Thoracic aorta (tissue), 2 donors: Measurements from ENCODE around the gene KCTD7. TPM values are rescaled to one million over a fixed set of nuclear protein-coding genes. Genes with fewer than 3 reads are reported as not detected.

ENCODE experiments used
- ATAC-seq: fragments of 150-250 bp; one replicate; pipeline ENCODE4 v1.8.0; 2017; ENCODE audit warnings: low read depth; ENCODE audit not compliant: insufficient number of reproducible peaks, low FRiP score
- DNase-seq: peaks from one replicate; pipeline ENCODE4 v3.0.0-alpha.2; 2020; ENCODE audit warnings: low spot score
- H3K27ac ChIP-seq, 2 donors: fragments of 200-600 bp; sonication (generic); 1 replicate in 1 of 2; 2 replicates in 1 of 2; pipeline ENCODE4 v1.5.1; 2016; ENCODE audit warnings: mild to moderate bottlenecking in 2 of 2, moderate library complexity in 2 of 2
- H3K27me3 ChIP-seq: fragments of 200-600 bp; sonication (generic); replicated peaks from 2 replicates; pipeline ENCODE4 v1.6.0; 2016; ENCODE audit warnings: mild to moderate bottlenecking; ENCODE audit not compliant: insufficient read depth
- H3K36me3 ChIP-seq: fragments of 200-600 bp; sonication (generic); one replicate; pipeline ENCODE4 v1.5.1; 2016
- H3K4me1 ChIP-seq, 2 donors: fragments of 200-600 bp; sonication (generic); 1 replicate in 1 of 2; 2 replicates in 1 of 2; pipeline versions ENCODE4 v1.5.1 to v1.6.0; 2016; ENCODE audit warnings: low read depth in 2 of 2, mild to moderate bottlenecking in 1 of 2; ENCODE audit not compliant: control insufficient read depth in 1 of 2
- H3K4me3 ChIP-seq: fragments of 200-600 bp; sonication (generic); 2 replicates; pipeline ENCODE4 v1.5.1; 2016; ENCODE audit warnings: mild to moderate bottlenecking
- H3K9me3 ChIP-seq: fragments of 200-600 bp; sonication (generic); 2 replicates; pipeline ENCODE4 v1.5.1; 2016
- total RNA-seq, 2 donors: library from RNA; depleted of rRNA; stranded (reverse); fragments of >200 nt; gene quantifications; one replicate each; pipeline versions ENCODE4 v1.1.0 to v1.2.3, GENCODE V29; 2016
- TF ChIP-seq, protein P1 (sequence below): fragments of 200-600 bp; sonication (generic); IDR thresholded peaks from one replicate; pipeline ENCODE4 v1.5.1; 2019; ENCODE audit warnings: antibody characterized with exemption

The KCTD7 gene
- total RNA-seq, 2 donors from 2014 or later = 24.5 to 31.0 TPM

DNA sequence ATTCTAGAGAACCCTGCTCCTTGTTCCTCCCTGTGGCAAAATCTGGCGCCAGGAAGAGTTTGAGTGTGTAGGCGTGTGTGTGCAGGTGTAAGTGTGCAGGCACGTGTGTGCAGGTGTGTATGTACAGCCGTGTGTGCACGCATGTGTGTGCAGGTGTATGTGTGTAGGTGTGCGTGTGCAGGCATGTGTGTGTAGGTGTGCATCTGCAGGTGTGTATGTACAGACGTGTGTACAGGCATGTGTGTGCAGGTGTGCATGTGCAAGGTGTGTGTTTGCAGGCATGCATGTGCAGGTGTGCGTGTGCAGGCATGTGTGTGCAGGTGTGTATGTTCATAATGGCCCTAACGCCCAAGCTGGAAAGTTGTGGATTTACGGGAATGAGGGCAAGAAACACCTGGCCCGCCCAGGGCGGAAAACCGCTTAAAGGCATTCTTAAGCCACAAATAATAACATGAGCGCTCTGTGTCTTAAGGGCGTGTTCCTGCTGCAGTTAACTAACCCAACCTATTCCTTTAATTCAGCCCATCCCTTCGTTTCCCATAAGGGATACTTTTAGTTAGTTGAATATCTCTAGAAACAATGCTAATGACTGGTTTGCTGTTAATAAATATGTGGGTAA is 34.1 kb downstream of the KCTD7 start:
- H3K9me3 ChIP-seq = no peaks in the 10 kb centered on the region
- H3K27ac ChIP-seq = no peak overlapping the region
- no peaks in the 10 kb centered on the region for H3K4me1 ChIP-seq
- no peaks in the 10 kb centered on the region for H3K36me3 ChIP-seq
- TF ChIP-seq, protein P1, sequence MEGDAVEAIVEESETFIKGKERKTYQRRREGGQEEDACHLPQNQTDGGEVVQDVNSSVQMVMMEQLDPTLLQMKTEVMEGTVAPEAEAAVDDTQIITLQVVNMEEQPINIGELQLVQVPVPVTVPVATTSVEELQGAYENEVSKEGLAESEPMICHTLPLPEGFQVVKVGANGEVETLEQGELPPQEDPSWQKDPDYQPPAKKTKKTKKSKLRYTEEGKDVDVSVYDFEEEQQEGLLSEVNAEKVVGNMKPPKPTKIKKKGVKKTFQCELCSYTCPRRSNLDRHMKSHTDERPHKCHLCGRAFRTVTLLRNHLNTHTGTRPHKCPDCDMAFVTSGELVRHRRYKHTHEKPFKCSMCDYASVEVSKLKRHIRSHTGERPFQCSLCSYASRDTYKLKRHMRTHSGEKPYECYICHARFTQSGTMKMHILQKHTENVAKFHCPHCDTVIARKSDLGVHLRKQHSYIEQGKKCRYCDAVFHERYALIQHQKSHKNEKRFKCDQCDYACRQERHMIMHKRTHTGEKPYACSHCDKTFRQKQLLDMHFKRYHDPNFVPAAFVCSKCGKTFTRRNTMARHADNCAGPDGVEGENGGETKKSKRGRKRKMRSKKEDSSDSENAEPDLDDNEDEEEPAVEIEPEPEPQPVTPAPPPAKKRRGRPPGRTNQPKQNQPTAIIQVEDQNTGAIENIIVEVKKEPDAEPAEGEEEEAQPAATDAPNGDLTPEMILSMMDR = no peak
- no peak overlapping the region for H3K4me3 ChIP-seq
- no peak for DNase-seq
- H3K27me3 ChIP-seq = no peaks in the 10 kb centered on the region
- ATAC-seq = no peak

DNA sequence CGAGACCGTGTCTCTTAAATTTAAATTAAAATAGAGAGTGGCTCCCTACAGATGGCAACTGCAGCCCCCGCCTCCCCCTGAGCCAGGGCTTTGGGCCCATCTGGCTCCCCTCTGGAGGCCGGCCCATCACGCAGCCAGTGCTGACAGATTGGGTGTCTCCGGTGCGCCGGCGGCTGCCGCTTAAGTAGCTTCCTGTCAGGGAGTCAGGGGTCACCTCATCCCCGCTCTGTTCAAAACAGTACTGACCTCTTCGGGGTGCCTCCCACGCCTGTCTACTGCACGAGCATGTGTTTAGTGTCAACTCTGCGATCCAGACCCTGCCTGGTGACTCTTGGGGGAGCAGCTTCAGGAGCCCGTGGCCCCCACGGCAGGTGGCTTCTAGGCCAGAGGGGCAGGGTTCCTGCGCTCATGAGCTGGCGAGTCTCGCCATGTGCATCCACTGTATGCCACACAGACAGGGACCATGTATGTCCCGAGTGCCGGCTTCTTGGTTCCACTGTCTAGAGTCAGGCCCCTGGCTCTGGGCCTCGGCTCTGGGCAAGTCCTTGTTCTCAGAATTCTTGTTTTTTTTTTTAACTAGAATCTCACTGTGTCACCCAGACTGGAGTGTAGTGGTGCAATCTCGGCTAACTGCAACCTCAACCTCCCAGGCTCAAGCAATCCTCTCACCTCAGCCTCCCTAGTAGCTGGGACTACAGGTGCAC is 36.1 kb downstream of the KCTD7 start:
- Histone ChIP-seq H3K4me1 (no peaks in the 10 kb centered on the region), H3K27ac (no peak overlapping the region), H3K36me3 (no peaks in the 10 kb centered on the region), H3K27me3 (no peaks in the 10 kb centered on the region), H3K4me3 (no peak overlapping the region), H3K9me3 (no peaks in the 10 kb centered on the region)
- ATAC-seq (no peak), DNase-seq (no peak)
- TF ChIP-seq, protein P1 = no peak

DNA sequence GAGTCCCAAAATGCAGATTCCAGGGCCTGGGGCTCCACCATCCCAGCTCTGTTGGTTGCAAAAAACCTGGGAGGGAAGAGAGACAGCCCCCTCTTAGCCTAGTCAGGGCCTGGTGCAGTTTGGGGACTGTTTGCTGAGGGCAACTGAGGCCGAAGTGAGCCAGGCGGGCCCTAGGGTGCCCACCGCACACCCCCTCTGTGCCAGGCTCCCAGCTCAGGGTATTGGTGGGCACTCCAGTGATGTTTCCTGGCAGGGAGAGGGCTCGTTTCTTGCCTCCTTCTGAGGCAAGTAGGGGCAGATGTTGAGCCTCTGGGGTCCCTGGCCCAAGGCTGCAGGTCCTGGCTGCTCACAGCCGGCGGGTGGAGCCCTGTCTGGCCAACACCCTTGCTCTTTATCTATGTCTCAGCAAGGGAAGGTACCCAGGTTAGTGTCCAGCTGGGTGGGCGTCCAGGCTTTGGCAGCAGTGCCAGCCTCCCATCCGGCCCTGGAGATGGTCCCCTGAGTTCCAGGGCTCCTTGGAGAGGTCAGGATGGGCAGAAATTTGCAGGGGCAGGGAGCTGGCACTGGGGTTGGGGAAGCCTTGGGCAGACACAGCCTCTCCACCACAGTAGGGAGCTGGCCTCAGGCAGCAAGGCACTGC is 37.8 kb downstream of the KCTD7 start:
- Histone ChIP-seq H3K27ac (no peak overlapping the region), H3K9me3 (no peaks in the 10 kb centered on the region), H3K36me3 (no peaks in the 10 kb centered on the region), H3K4me1 (no peaks in the 10 kb centered on the region), H3K27me3 (no peaks in the 10 kb centered on the region), H3K4me3 (no peak overlapping the region)
- ATAC-seq (no peak), DNase-seq (no peak)
- TF ChIP-seq, protein P1 = no peak

DNA sequence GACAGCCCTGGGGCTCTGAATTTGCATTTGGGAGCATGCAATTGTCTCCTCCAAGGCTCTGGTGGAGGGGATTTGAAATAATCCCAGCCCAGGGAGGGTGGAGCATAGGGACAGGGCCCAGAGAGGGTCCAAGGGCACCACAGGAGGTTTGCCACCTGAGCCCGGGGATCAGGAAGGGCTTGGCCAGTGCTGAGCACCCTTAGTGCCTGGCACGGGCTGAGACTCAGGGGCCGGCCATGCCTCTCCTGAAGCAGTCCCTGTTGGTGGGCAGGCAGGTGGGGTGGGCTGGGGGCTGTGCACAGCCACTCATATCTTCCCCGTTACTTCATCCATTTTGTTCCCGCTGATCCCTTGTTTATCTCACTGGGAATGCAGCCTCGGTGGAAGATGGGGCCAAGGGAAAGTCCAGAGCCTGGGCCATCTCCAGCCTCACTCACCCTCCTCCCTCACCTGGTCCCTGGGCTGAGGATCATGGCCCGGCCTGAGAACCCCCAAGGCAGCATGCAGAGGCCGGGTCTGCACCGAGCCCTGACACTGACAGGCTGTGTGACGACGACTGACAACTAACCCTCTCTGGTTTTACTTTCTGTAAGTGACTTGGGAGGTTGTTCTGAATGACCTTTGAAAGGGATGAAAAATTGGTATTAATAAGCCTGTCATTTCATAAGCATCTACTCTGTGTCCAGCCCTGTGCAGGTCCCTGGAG is 38.5 kb downstream of the KCTD7 start:
- DNase-seq = no peak
- TF ChIP-seq, protein P1 = no peak
- Histone ChIP-seq H3K9me3 (no peaks in the 10 kb centered on the region), H3K4me1 (no peaks in the 10 kb centered on the region), H3K27ac (no peak overlapping the region), H3K36me3 (no peaks in the 10 kb centered on the region), H3K27me3 (no peaks in the 10 kb centered on the region), H3K4me3 (no peak overlapping the region)
- no peak for ATAC-seq

DNA sequence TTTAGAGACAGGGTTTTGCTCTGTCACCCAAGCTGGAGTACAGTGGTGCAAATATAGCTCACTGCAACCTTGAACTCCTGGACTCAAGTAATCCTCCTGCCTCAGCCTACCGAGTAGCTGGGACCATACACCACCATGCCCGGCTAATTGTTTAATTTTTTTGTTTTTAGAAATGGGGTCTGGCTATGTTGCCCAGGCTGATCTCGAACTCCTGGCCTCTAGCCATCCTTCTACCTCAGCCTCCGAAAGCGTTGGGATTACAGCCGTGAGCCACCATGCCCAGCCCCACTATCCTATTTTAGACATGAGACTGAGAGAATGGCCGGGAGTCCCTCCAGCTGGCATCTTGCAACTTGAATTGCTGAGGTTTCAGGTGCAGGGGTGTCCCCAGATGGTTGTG is 39.4 kb downstream of the KCTD7 start:
- H3K4me1 ChIP-seq = no peaks in the 10 kb centered on the region
- no peaks in the 10 kb centered on the region for H3K9me3 ChIP-seq
- no peaks in the 10 kb centered on the region for H3K36me3 ChIP-seq
- no peaks in the 10 kb centered on the region for H3K27me3 ChIP-seq
- H3K27ac ChIP-seq = no peak overlapping the region
- no peak for DNase-seq
- no peak for ATAC-seq
- TF ChIP-seq, protein P1 = no peak
- H3K4me3 ChIP-seq = no peak overlapping the region
